GM12875 (cell line): ENCODE results near the gene HGF.

Source experiments
- H3K4me3 ChIP-seq: one replicate; pipeline ENCODE4 v1.5.1; 2011; ENCODE audit warnings: low read depth, low read length, control low read depth
- TF ChIP-seq, protein P1 (sequence below): IDR thresholded peaks from 2 replicates; pipeline ENCODE4 v1.5.1; 2011; ENCODE audit warnings: low read depth, mild to moderate bottlenecking, control low read depth, inconsistent platforms, low read length, moderate library complexity, borderline replicate concordance; ENCODE audit not compliant: insufficient read depth

HGF gene

DNA sequence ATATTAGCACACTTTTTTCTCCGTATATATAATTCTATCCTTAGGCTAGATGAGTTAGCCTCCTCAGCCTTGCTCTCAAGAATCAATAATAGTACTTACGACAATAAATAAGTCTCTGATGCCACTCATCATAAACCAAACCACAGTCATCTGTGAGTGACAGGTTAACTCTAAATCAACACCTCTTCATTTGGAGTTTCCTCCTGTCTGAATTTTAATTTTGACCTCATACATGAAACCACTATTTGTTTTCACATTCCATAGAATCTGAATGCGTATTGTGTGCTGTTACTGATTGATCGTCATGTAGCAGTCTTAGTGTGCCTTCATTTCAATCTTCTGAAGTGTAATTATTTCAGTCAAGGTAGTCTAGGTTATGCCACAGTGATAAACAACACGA is 85.8 kb downstream of the HGF start:
- H3K4me3 ChIP-seq: no peak overlapping the region
- TF ChIP-seq, protein P1, sequence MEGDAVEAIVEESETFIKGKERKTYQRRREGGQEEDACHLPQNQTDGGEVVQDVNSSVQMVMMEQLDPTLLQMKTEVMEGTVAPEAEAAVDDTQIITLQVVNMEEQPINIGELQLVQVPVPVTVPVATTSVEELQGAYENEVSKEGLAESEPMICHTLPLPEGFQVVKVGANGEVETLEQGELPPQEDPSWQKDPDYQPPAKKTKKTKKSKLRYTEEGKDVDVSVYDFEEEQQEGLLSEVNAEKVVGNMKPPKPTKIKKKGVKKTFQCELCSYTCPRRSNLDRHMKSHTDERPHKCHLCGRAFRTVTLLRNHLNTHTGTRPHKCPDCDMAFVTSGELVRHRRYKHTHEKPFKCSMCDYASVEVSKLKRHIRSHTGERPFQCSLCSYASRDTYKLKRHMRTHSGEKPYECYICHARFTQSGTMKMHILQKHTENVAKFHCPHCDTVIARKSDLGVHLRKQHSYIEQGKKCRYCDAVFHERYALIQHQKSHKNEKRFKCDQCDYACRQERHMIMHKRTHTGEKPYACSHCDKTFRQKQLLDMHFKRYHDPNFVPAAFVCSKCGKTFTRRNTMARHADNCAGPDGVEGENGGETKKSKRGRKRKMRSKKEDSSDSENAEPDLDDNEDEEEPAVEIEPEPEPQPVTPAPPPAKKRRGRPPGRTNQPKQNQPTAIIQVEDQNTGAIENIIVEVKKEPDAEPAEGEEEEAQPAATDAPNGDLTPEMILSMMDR: no peak

DNA sequence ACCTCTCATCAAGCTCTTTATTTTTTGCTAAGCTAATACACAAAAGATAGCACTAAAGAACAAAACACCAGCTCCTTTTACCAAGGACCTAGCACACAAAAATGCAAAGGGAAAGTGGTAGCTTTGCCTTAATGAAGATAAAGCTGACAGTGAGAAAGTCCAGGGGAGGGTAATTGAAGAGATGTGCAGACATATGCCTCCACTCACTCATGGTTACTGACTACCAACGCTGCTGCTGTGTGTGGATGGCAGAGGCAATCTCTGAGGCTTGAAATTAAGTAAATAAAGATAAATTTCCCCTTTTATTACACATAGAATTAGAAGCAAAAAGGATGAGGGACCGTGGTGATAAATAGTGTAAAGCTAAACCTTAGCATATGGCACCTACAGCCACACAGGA is 87.0 kb downstream of the HGF start:
- TF ChIP-seq, protein P1: no peak
- no peak overlapping the region for H3K4me3 ChIP-seq

DNA sequence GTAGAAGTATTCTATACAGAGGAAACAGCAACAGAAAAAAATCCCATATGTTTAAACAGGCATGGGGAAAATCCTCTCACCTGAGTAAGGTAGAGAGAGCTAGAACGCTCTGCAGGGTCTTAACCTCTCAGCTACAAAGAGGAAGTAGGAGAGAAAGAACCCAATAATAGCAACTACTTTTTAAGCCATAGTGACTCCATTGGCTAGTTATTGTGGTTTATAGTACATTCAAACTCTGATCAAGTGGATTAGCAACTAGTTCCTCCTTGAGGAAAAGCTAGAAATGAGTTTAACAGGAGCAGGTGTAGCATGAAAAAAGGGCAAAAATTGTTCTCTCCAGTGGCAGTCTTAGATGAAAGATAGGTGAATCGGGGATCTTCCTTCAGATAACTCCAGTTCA is 89.7 kb downstream of the HGF start:
- no peak overlapping the region for H3K4me3 ChIP-seq
- TF ChIP-seq, protein P1: no peak

GRCh38 chr7:81676813-81677212 is 93.0 kb downstream of the HGF start:
- no peak overlapping the region for H3K4me3 ChIP-seq
- TF ChIP-seq, protein P1: no peak

DNA sequence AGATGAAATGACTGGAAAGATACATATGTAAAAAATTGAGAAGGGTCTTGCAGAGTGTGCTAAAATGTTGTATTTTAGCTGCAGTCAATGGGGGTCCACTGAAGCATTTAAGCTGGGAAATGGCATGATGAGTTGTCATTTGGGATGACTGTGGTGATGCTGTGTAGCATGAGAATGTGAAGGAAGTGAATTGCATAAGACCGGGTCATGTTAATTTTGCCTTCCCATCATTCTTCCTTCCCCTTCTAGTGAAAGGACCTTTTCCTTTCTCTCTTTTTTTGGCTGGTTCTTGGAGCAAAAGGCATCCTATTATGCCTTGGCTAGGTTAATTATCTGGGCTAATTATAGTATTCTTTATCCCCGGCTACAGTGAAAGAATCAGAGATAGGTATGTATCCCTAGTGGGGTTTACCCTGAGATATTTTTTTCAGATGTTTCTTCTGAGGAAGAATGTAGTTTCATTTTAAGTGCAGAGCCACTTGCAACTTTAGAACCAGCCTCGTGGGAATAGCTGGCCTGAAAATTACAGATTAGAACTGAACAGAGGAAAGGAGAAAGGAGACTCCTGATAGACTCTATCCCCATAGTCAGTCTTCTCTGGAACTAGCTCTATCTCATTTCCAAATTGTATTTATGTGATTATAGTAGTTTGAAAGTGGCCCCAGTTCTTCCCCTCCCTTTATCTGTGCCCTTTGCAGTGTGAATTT is 93.6 kb downstream of the HGF start:
- TF ChIP-seq, protein P1: no peak
- no peak overlapping the region for H3K4me3 ChIP-seq

DNA sequence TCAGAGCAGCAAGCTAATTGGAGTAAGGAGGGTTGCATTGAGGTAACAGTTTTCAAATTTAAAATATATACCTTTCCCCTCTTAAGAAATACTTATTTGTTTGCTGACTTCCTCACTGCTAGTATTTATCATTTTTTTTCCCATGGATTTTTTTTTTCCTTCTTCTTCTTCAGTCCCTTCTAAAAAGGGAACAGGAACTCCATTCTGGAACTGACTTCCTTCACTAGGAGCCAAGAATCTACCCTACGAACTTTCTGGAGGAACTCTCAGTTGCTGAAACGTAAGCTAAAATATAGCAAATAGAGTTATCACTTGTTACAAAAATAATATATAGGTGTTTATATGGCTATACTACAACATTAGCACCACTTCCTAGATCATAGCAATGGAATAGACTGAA is 95.4 kb downstream of the HGF start:
- TF ChIP-seq, protein P1: no peak
- no peak overlapping the region for H3K4me3 ChIP-seq

- TF ChIP-seq, protein P1: no peak
These were observed 97.0 kb downstream of the HGF start for GRCh38 chr7:81672872-81673271.

More at GRCh38 chr7:81672872-81673271, 97.0 kb downstream of the HGF start:
- H3K4me3 ChIP-seq: no peak overlapping the region
